Transverse colon (tissue), 3 donors: ENCODE data around the gene ERG28.

Experiments used
- EP300 ChIP-seq: sonication (generic); formaldehyde crosslinking; IDR thresholded peaks from one replicate; pipeline ENCODE4 v1.6.1; 2017; ENCODE audit warnings: antibody characterized with exemption, low read depth
- TF ChIP-seq, protein P1 (sequence below), 5 experiments: fragments of 200-600 bp in 3 of 5; fragments of 450-650 bp in 2 of 5; sonication (generic) in 3 of 5; IDR thresholded peaks; 1 replicate in 2 of 5; 2 replicates in 3 of 5; pipeline ENCODE4 v1.5.1; 2016 to 2017; ENCODE audit warnings: antibody characterized with exemption in 5 of 5, inconsistent platforms in 3 of 5, mild to moderate bottlenecking in 2 of 5, moderate library complexity in 1 of 5

DNA sequence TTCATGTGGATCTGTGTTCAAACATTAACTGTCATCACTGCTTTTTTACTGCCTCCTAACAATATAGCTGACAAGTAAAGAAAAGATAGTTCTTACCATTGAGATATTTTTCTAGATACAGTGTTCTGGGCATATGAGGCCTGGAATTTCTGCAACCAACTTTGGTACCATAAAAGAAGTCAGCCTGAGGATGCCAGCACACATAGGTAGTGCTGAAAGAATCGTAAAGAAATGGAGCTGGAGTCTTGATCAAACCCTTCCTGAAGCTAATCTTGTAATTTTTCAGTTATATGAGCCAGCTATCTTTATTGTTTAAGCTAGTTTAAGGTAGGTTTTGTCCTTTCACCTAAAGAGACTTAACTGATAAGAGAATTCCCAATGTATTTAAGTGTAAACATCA, 11.3 kb downstream of the ERG28 start:
- TF ChIP-seq, protein P1, sequence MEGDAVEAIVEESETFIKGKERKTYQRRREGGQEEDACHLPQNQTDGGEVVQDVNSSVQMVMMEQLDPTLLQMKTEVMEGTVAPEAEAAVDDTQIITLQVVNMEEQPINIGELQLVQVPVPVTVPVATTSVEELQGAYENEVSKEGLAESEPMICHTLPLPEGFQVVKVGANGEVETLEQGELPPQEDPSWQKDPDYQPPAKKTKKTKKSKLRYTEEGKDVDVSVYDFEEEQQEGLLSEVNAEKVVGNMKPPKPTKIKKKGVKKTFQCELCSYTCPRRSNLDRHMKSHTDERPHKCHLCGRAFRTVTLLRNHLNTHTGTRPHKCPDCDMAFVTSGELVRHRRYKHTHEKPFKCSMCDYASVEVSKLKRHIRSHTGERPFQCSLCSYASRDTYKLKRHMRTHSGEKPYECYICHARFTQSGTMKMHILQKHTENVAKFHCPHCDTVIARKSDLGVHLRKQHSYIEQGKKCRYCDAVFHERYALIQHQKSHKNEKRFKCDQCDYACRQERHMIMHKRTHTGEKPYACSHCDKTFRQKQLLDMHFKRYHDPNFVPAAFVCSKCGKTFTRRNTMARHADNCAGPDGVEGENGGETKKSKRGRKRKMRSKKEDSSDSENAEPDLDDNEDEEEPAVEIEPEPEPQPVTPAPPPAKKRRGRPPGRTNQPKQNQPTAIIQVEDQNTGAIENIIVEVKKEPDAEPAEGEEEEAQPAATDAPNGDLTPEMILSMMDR (IDR thresholded peaks at IDR 0.05): no peak
- no peak for TF ChIP-seq EP300
